Islet precursor cell (in vitro differentiated cells): ENCODE measurements around the gene ORM1.
"Not testable (repeated sequence)": the region's sequence is repeated elsewhere in the genome, so short reads cannot be mapped to it uniquely, and the experiment has no call there.

ENCODE experiments used
- DNase-seq: peaks from one replicate; pipeline ENCODE4 v3.0.0-alpha.2; 2018

Gene ORM1

GRCh38 chr9:114308361-114308950, 14.4 kb upstream of the ORM1 start:
- DNase-seq, result no peak

- DNase-seq, result no peak
Observed at GRCh38 chr9:114309096-114309495, 13.8 kb upstream of the ORM1 start.

- DNase-seq, result peak; percentile 19
Observed at GRCh38 chr9:114310471-114311450, 12.1 kb upstream of the ORM1 start.

GRCh38 chr9:114311571-114312512, 11.1 kb upstream of the ORM1 start:
- DNase-seq, result peak; percentile 26

- DNase-seq, result peak; percentile 46
Observed at GRCh38 chr9:114312513-114312875, 10.4 kb upstream of the ORM1 start.

- no peak for DNase-seq
Observed at GRCh38 chr9:114313186-114313585, 9.7 kb upstream of the ORM1 start.

GRCh38 chr9:114314256-114314867, 8.5 kb upstream of the ORM1 start:
- peak; percentile 32 for DNase-seq

GRCh38 chr9:114314881-114315722, 7.8 kb upstream of the ORM1 start:
- DNase-seq, result peak; percentile 48

- no peak for DNase-seq
Observed at GRCh38 chr9:114315723-114316363, 7.1 kb upstream of the ORM1 start.

- DNase-seq, result peak; percentile 59
Observed at GRCh38 chr9:114316605-114317230, 6.2 kb upstream of the ORM1 start.

GRCh38 chr9:114317665-114318357, 5.1 kb upstream of the ORM1 start:
- DNase-seq, result no peak

GRCh38 chr9:114318416-114318815, 4.5 kb upstream of the ORM1 start:
- DNase-seq, result no peak

- peak; percentile 28 for DNase-seq
Observed at GRCh38 chr9:114319147-114319546, 3.8 kb upstream of the ORM1 start.

GRCh38 chr9:114320710-114321109, 2.2 kb upstream of the ORM1 start:
- DNase-seq, result peak; percentile 57

- no peak for DNase-seq
Observed at GRCh38 chr9:114321759-114322158, 1.1 kb upstream of the ORM1 start.

GRCh38 chr9:114322160-114322818, 609 bp upstream of the ORM1 start:
- DNase-seq, result not testable (repeated sequence)

- DNase-seq, result not testable (repeated sequence)
Observed at GRCh38 chr9:114323849-114324248, 951 bp downstream of the ORM1 start.

- DNase-seq, result peak; percentile 73
Observed at GRCh38 chr9:114324492-114324891, 1.6 kb downstream of the ORM1 start.

GRCh38 chr9:114324965-114325364, 2.1 kb downstream of the ORM1 start:
- DNase-seq, result not testable (repeated sequence)
